Sciatic nerve (tissue), 2 donors: ENCODE results near the gene DLGAP1. TPM values are rescaled to one million over a fixed set of nuclear protein-coding genes. Genes with fewer than 3 reads are reported as not detected.
A peak's percentile ranks its signal among the peaks of the same experiment; 100 is the strongest.

Source experiments
- ATAC-seq: fragments of 200-7000 bp; cut with Tn5 transposase; one replicate; pipeline ENCODE4 v1.9.1; 2020; ENCODE audit warnings: mild to moderate bottlenecking, moderate library complexity
- DNase-seq: peaks from one replicate; pipeline ENCODE4 v3.0.0-alpha.2; 2020; ENCODE audit warnings: low spot score
- intact Hi-C: fragments of 100-400 bp; cut with DNase I; formaldehyde crosslinking; loops from one replicate; pipeline ENCODE4 v1.14.2; 2022
- total RNA-seq: library from RNA; stranded (reverse); fragmentation: NEBNext Ultra II Directional; extraction: Animal tissue kit (Norgen Biotek cat#: 25700); gene quantifications from one replicate; pipeline ENCODE4 v1.2.1, GENCODE V29; 2021
- donor health status: DM: no; HTN: no; CAD: no.
- donor health status: DM: no; HTN: no; CAD: no.

The DLGAP1 gene
- total RNA-seq, 1 donor from 2014 or later: 0.98 TPM

- intact Hi-C loops: no loop called here
- ATAC-seq (peak; percentile 45), DNase-seq (no peak)
Measured at GRCh38 chr18:4207383-4207985, 247.6 kb downstream of the DLGAP1 start.

- ATAC-seq: no peak
Measured at GRCh38 chr18:4204438-4204720, 250.7 kb downstream of the DLGAP1 start.

GRCh38 chr18:4203568-4204437 is 251.3 kb downstream of the DLGAP1 start:
- ATAC-seq (peak; percentile 60), DNase-seq (no peak)
- intact Hi-C loops: no loop called here

More at GRCh38 chr18:4204438-4204720, 250.7 kb downstream of the DLGAP1 start:
- intact Hi-C loops: no loop called here
- DNase-seq: no peak

GRCh38 chr18:4200399-4200798 is 254.7 kb downstream of the DLGAP1 start:
- intact Hi-C loops: no loop called here
- ATAC-seq (no peak), DNase-seq (no peak)

- intact Hi-C loops: no loop called here
- no peak for ATAC-seq
- no peak for DNase-seq
Measured at GRCh38 chr18:4198956-4199355, 256.2 kb downstream of the DLGAP1 start.

- no peak for ATAC-seq
Measured at GRCh38 chr18:4196351-4196750, 258.8 kb downstream of the DLGAP1 start.

GRCh38 chr18:4193086-4193485 is 262.0 kb downstream of the DLGAP1 start:
- no peak for ATAC-seq
- intact Hi-C loops: no loop called here
- no peak for DNase-seq

More at GRCh38 chr18:4196351-4196750, 258.8 kb downstream of the DLGAP1 start:
- intact Hi-C loops: no loop called here
- DNase-seq: no peak

- ATAC-seq (no peak), DNase-seq (no peak)
- intact Hi-C loops: no loop called here
Measured at GRCh38 chr18:4181882-4182568, 273.1 kb downstream of the DLGAP1 start.

GRCh38 chr18:4181086-4181485 is 274.0 kb downstream of the DLGAP1 start:
- intact Hi-C loops: no loop called here
- no peak for ATAC-seq
- DNase-seq: no peak

GRCh38 chr18:4172196-4173100 is 282.7 kb downstream of the DLGAP1 start:
- intact Hi-C loops: no loop called here
- ATAC-seq: no peak
- no peak for DNase-seq

- no peak for ATAC-seq
- intact Hi-C loops: no loop called here
- no peak for DNase-seq
Measured at GRCh38 chr18:4157352-4157751, 297.8 kb downstream of the DLGAP1 start.

GRCh38 chr18:4146797-4147196 is 308.3 kb downstream of the DLGAP1 start:
- DNase-seq (no peak), ATAC-seq (no peak)
- intact Hi-C loops: no loop called here

- no peak for ATAC-seq
- intact Hi-C loops: no loop called here
- DNase-seq: no peak
Measured at GRCh38 chr18:4144201-4144600, 310.9 kb downstream of the DLGAP1 start.

GRCh38 chr18:4143585-4143984 is 311.5 kb downstream of the DLGAP1 start:
- DNase-seq: no peak
- intact Hi-C loops: no loop called here

GRCh38 chr18:4142876-4143275 is 312.2 kb downstream of the DLGAP1 start:
- DNase-seq (no peak), ATAC-seq (no peak)
- intact Hi-C loops: no loop called here

More at GRCh38 chr18:4143585-4143984, 311.5 kb downstream of the DLGAP1 start:
- no peak for ATAC-seq

- no peak for DNase-seq
- no peak for ATAC-seq
- intact Hi-C loops: no loop called here
Measured at GRCh38 chr18:4134700-4135099, 320.4 kb downstream of the DLGAP1 start.

- intact Hi-C loops: no loop called here
- peak; percentile 77 for ATAC-seq
- no peak for DNase-seq
Measured at GRCh38 chr18:4130734-4131719, 324.1 kb downstream of the DLGAP1 start.

GRCh38 chr18:4126939-4127338 is 328.2 kb downstream of the DLGAP1 start:
- intact Hi-C loops: no loop called here
- DNase-seq (no peak), ATAC-seq (no peak)
